Measurements from ENCODE around the gene RABGAP1. TPM values are rescaled to one million over a fixed set of nuclear protein-coding genes. Genes with fewer than 3 reads are reported as not detected.

RABGAP1 gene
- total RNA-seq, 3 donors from 2014 or later = 54.5 to 130 (median 55.9) TPM

GRCh38 chr9:122939601-122940000, 1.2 kb upstream of the RABGAP1 start:
- TF ChIP-seq CTCF (IDR thresholded peaks at IDR 0.05) = no peak
- H3K4me1 ChIP-seq (ENCODE audit: low read depth) = peaks cover 20% of the 10 kb centered on the region
- ATAC-seq (no peak), DNase-seq (no peak)
- H3K36me3 ChIP-seq (ENCODE audit: low read depth) = no peaks in the 10 kb centered on the region
- intact Hi-C loops (cut with DNase I, micrococcal nuclease) = no loop called here
- no peaks in the 10 kb centered on the region for H3K9me3 ChIP-seq
- H3K4me3 ChIP-seq = no peak overlapping the region

GRCh38 chr9:122940454-122940748, 419 bp upstream of the RABGAP1 start:
- ATAC-seq = no peak
- intact Hi-C loops (cut with DNase I, micrococcal nuclease) = no loop called here
- H3K4me3 ChIP-seq = peak overlapping the region; percentile 56
- no peak for TF ChIP-seq CTCF (IDR thresholded peaks at IDR 0.05)
- no peaks in the 10 kb centered on the region for H3K9me3 ChIP-seq
- no peak for DNase-seq
- peaks cover 24% of the 10 kb centered on the region for H3K4me1 ChIP-seq (ENCODE audit: low read depth)
- no peaks in the 10 kb centered on the region for H3K36me3 ChIP-seq (ENCODE audit: low read depth)

GRCh38 chr9:122941582-122942234, 888 bp downstream of the RABGAP1 start:
- peak overlapping the region; percentile 56 for H3K4me3 ChIP-seq
- DNase-seq (peak in 1 of 3 donors; percentile 37), ATAC-seq (peak; percentile 26)
- peaks cover 31% of the 10 kb centered on the region for H3K4me1 ChIP-seq (ENCODE audit: low read depth)
- no peak for TF ChIP-seq CTCF (IDR thresholded peaks at IDR 0.05)
- intact Hi-C loops (cut with DNase I, micrococcal nuclease) = no loop called here
- no peaks in the 10 kb centered on the region for H3K36me3 ChIP-seq (ENCODE audit: low read depth)
- H3K9me3 ChIP-seq = no peaks in the 10 kb centered on the region

- Histone ChIP-seq H3K36me3 (ENCODE audit: low read depth) (no peaks in the 10 kb centered on the region), H3K4me3 (no peak overlapping the region), H3K4me1 (ENCODE audit: low read depth) (peaks cover 37% of the 10 kb centered on the region), H3K9me3 (no peaks in the 10 kb centered on the region)
- no peak for DNase-seq
- no peak for ATAC-seq
- intact Hi-C loops (cut with DNase I, micrococcal nuclease) = no loop called here
- no peak for TF ChIP-seq CTCF (IDR thresholded peaks at IDR 0.05)
These were observed 4.4 kb downstream of the RABGAP1 start for GRCh38 chr9:122944960-122945888.

- Histone ChIP-seq H3K4me3 (no peak overlapping the region), H3K4me1 (ENCODE audit: low read depth) (peaks cover 43% of the 10 kb centered on the region), H3K9me3 (no peaks in the 10 kb centered on the region), H3K36me3 (ENCODE audit: low read depth) (no peaks in the 10 kb centered on the region)
- intact Hi-C loops (cut with DNase I, micrococcal nuclease) = no loop called here
- TF ChIP-seq CTCF (IDR thresholded peaks at IDR 0.05) = no peak
- ATAC-seq = no peak
- no peak for DNase-seq
These were observed 5.7 kb downstream of the RABGAP1 start for GRCh38 chr9:122946461-122947005.

Data from mucosa of descending colon (tissue), 3 donors.